Subcutaneous adipose tissue (tissue), 4 donors: Measurements from ENCODE around the gene AKNA. TPM values are rescaled to one million over a fixed set of nuclear protein-coding genes. Genes with fewer than 3 reads are reported as not detected.

ENCODE experiments used
- total RNA-seq, 4 donors: library from RNA; depleted of rRNA; stranded (reverse); fragments of >200 nt; gene quantifications; one replicate each; pipeline ENCODE4 v1.1.0, GENCODE V29; 2016
- TF ChIP-seq, protein P1 (sequence below): fragments of 450-650 bp; IDR thresholded peaks from one replicate; pipeline ENCODE4 v1.5.1; 2016; ENCODE audit warnings: low read depth, mild to moderate bottlenecking, control low read depth, antibody characterized with exemption, moderate library complexity

The AKNA gene
- total RNA-seq, 4 donors from 2014 or later: 25.3 to 63.9 (median 52.6) TPM

DNA sequence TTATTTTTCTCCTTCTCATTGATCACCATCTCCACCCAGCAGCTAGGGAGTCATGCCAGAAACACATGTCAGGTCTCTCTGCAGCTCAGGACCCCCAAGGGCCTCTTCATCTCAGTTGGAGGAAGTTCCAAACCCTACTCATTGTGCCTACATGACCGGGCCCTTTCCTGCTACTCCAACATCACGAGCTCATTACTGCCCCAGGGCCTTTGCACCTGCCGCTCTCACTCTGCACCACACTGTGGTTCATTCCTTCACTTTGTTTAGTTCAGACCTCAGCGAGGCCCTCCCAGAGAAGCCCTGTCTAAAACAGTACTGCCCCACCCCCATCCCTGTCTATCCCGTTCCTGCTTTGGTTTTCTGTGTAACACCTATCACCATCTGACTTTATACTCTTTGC is 22.1 kb upstream of the AKNA start:
- TF ChIP-seq, protein P1, sequence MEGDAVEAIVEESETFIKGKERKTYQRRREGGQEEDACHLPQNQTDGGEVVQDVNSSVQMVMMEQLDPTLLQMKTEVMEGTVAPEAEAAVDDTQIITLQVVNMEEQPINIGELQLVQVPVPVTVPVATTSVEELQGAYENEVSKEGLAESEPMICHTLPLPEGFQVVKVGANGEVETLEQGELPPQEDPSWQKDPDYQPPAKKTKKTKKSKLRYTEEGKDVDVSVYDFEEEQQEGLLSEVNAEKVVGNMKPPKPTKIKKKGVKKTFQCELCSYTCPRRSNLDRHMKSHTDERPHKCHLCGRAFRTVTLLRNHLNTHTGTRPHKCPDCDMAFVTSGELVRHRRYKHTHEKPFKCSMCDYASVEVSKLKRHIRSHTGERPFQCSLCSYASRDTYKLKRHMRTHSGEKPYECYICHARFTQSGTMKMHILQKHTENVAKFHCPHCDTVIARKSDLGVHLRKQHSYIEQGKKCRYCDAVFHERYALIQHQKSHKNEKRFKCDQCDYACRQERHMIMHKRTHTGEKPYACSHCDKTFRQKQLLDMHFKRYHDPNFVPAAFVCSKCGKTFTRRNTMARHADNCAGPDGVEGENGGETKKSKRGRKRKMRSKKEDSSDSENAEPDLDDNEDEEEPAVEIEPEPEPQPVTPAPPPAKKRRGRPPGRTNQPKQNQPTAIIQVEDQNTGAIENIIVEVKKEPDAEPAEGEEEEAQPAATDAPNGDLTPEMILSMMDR: no peak

GRCh38 chr9:114409103-114409780 is 21.5 kb upstream of the AKNA start:
- TF ChIP-seq, protein P1: no peak

GRCh38 chr9:114408645-114409044 is 20.9 kb upstream of the AKNA start:
- TF ChIP-seq, protein P1: no peak

DNA sequence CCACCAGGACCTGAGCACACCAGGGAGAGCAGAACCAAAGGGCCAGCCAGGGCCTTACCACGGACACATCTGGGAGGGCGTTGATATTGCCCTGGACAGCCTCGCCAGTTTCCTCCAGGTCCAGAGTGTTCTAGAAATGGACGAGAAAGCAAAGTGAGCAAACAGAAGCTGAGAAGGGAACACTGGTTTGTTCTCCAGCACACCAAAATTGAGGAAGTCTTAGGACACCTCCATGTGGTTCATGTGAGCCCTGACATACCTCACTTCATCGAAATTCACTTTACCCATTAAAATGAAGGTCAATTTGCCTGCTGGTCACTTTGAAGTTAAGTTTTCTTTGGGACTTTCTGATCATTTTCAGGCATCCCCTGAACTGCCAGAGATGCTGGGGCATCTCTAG is 20.1 kb upstream of the AKNA start:
- TF ChIP-seq, protein P1: no peak

DNA sequence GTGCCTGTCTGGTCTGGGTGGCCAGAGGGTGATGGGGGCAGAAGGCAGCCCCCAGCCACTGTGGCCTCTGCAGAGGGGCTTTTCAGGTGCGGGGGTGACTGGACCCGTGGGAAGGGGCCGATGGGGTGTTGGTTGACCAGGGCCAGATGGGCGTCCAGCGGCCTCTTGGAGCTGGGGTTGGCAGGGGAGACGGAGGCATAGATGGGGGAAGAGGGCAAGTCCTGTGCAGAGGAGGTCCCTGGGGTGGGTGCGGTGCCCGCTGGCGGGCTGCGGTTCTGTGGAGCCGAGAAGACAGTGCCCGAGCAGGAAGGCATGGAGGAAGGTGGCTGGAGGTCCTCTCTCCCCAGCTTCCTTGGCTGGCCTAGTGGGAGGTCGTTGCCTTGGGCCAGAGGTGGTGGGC is 18.7 kb upstream of the AKNA start:
- TF ChIP-seq, protein P1: no peak

- TF ChIP-seq, protein P1: no peak
Measured at GRCh38 chr9:114405294-114406034, 17.7 kb upstream of the AKNA start.

GRCh38 chr9:114404531-114404930 is 16.7 kb upstream of the AKNA start:
- TF ChIP-seq, protein P1: no peak
